Mammary microvascular endothelial cell (primary cell): ENCODE measurements around the gene DPH2. TPM values are rescaled to one million over a fixed set of nuclear protein-coding genes. Genes with fewer than 3 reads are reported as not detected.

ENCODE experiments used
- total RNA-seq: library from RNA; depleted of rRNA; stranded (reverse); fragments of >200 nt; gene quantifications from 2 replicates; pipeline ENCODE4 v1.2.3, GENCODE V29; 2015

The DPH2 gene
- 34.6 and 49.1 TPM in 2 replicates for total RNA-seq

GRCh38 chr1:43969746-43970466 lies at the start of gene DPH2:
TSS of gene DPH2 (plus strand) at chr1:43970010. CDS start at chr1:43970176, 166 bp downstream.

GRCh38 chr1:43933386-43934100 lies 36.3 kb upstream of the DPH2 start, which contains the start of gene ARTN:
TSS of gene ARTN (plus strand) at chr1:43933801. CDS start at chr1:43935657, 1,856 bp downstream.

GRCh38 chr1:43946236-43947060 lies 23.4 kb upstream of the DPH2 start, which contains the start of gene IPO13:
TSS of gene IPO13 (plus strand) at chr1:43946950. CDS start at chr1:43947601, 651 bp downstream.

GRCh38 chr1:43974443-43975248 lies 4.8 kb downstream of the DPH2 start, which contains the start of gene ATP6V0B:
TSS of gene ATP6V0B (plus strand) at chr1:43974960. CDS start at chr1:43975041, 81 bp downstream.

GRCh38 chr1:43978551-43979260 lies 8.9 kb downstream of the DPH2 start, which contains the start of gene B4GALT2:
TSS of gene B4GALT2 (plus strand) at chr1:43979210. CDS start at chr1:43981161, 1,951 bp downstream.

GRCh38 chr1:43991476-43992231 lies 21.8 kb downstream of the DPH2 start, which contains the start of gene CCDC24:
TSS of gene CCDC24 (plus strand) at chr1:43991599. CDS start at chr1:43991879, 280 bp downstream.

Other genes with a start within 250 kb of the DPH2 start
- 0.05 TPM in 1 of 2 replicates, not detected in the other for gene ARTN, start 36.2 kb upstream of the DPH2 start, total RNA-seq
- 15.9 and 18.8 TPM in 2 replicates for gene IPO13, start 23.1 kb upstream of the DPH2 start, total RNA-seq
- gene ATP6V0B, start 5.0 kb downstream of the DPH2 start, total RNA-seq: 129 and 147 TPM in 2 replicates
- 92.8 and 105 TPM in 2 replicates for gene B4GALT2, start 9.2 kb downstream of the DPH2 start, total RNA-seq
- gene CCDC24, start 21.6 kb downstream of the DPH2 start, total RNA-seq: 0.80 and 0.89 TPM in 2 replicates
- 0.07 and 5.6 TPM in 2 replicates for gene SLC6A9, start 61.5 kb downstream of the DPH2 start, total RNA-seq
- gene KLF17, start 148.8 kb downstream of the DPH2 start, total RNA-seq: not detected in 2 replicates
- not detected in 2 replicates for gene KLF18, start 171.6 kb downstream of the DPH2 start, total RNA-seq
- 34.8 and 40.1 TPM in 2 replicates for gene DMAP1, start 243.5 kb downstream of the DPH2 start, total RNA-seq